Fibroblast of gingiva (primary cell): ENCODE data around the gene INSYN2B.
"Not testable (repeated sequence)": the region's sequence is repeated elsewhere in the genome, so short reads cannot be mapped to it uniquely, and the experiment has no call there.

Experiments
- DNase-seq: peaks from one replicate; pipeline ENCODE4 v3.0.0-alpha.2; 2011; ENCODE audit warnings: low read depth

Gene INSYN2B

DNA sequence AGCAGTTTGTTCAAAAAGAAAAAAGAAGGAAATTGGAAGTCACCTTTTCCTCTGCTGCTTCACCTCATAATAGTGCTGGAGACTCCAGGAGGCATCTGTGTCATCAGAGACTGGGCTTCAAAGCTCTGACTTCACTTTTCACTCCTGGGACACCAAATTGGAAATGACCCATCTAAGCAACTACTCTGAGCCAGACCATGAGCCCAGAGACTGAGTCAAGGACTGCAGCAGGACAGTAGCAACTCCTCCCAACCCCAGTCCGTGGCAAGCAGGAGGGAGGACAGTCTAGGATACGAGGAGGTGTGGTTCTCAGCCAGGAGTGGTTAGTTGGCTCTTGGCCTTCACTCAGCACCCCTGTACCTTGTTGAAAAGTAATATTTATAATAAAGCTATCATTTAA is 131.5 kb downstream of the INSYN2B start:
- DNase-seq = no peak

DNA sequence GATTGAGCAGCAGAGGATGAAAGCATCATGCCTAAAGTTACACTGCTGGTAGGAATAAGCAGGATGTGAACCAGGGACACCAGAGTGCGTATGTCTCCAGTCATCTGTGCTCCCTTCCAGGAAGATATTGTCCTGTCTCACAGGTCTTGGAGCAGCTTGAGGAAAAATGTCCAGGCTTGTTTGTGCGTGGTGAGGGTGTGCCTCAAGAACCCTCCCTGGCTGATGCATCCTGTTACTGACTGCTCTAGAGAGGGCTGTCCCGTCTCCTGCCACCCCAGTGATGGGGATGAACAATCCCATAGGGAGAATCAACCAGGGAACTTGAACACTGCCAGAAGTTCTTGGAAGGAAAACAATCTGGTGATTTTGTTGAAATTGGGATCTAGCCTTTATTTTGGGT is 132.0 kb downstream of the INSYN2B start:
- no peak for DNase-seq

DNA sequence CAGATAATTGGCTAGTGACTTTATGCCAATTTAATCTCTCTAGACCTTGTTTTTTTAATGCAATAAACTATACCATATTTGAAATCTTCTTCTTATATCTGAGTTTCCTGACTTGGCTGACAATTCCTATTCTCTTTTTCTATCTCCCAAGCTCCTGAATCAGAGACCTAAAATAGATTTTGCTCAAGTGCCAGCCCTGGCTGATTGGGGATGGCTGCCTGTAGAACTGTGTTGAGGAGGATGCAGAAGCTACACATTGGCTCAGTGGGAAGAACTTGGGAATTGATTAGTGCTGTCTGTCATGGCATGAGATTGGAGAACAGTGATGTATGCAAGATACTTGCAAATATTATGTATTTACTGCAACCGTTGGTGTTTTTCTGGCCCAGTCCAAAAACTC is 132.8 kb downstream of the INSYN2B start:
- no peak for DNase-seq

DNA sequence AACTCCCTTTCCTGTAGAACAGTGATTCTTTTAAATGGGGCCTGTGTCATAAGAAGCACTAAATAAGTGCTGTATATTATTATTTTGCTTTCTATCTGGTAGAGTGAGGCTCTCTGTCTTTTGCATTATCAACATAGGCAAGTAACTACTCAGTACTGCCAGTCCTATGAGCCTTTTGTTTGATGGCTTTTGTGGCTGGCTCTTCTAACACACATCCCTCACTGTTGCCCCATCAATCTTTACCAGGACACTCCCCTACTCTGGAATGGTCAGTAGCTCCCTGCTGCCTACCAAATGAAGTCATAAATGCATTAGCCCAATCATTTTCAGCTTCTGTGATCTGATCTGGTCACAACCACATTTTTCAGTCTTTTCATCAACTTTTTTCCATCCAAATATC is 137.6 kb downstream of the INSYN2B start:
- DNase-seq = peak; percentile 9

DNA sequence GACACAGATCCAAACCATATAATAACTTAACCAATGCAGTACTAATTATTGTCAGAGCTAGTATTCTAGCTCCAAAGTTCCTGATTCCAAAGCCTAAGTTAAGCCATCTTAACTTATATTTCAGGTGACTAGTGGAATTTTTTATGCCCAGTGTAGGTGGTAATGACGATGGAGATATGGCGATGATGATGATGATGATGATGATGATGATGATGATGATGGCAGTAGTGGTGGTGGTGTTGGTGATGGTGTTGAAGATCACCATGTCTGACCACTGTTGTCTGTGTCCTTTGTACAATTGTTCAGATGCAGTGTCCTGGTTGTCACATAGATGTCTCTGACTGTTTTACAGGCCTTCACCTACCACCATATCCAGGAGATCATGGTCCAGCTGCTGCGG is 139.9 kb downstream of the INSYN2B start:
- DNase-seq = no peak

DNA sequence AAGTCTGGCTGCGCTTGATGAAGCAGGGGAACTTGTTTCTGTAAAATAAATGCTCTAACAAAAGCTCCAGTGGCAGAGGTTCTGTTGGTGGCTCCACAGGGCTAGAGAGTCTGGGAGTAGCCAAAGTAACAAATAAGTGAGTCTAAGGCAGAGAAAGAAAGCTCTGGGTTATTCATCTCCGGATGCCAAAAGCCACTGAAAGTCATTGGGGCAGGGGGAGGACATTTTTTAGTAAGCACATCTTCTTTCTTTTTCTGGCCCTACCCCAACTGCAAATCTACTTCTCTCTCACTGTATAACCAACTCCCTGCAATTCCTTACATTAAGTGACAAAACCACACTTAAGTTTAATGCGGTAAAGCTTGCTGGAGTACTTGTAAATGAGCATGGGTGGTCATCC is 141.6 kb downstream of the INSYN2B start:
- no peak for DNase-seq

DNA sequence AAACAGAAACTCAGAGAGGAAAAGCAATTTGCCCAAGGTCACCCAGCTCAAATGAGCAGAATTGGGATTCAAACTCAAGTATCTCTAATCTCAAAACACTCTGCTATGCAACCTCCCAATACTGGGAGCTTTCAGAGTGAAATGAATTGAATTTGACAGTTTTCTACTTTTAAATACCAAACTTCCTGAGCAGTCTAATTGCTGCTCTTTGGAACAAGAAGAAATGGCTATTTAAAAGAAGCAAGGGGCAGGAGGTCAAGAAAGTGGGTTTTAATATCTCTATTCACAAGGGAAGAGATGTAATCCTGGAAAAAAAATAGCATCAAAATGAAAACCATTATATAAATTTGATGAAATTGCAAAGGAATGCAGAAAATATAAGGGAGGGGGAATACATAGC is 142.6 kb downstream of the INSYN2B start:
- DNase-seq = no peak

DNA sequence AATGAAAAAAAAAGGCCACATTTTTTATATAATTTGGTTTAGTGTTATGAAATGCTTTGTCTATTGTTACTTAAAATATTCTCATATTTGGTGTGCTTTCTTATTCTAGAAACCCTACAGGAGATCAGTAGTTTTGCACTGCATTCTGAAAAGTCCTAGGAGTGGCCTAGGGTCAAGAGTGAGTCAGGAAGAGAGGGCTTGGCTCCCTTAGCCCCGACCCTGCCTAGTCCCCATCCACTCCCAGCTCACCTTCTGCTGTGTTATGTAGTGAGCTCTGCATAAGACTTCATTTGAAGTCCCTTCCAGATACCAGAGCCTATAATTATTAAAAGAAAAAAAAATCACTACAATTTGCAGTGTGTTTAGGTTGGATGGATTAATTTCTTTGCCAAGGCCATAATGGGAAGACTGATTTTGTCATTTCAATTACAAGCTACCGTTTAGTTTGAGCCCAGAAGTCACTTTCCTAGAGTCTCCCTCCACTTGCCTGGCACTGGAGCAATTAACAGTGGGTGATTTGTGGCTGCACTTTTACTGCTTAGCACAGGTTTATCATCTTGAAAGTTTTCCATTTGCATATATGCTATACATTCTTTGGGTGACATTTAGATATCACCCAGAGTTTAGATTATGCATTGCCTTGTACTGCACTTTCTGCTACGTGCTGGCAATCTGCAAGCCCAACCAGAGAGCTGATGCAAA is 143.3 kb downstream of the INSYN2B start:
- no peak for DNase-seq

DNA sequence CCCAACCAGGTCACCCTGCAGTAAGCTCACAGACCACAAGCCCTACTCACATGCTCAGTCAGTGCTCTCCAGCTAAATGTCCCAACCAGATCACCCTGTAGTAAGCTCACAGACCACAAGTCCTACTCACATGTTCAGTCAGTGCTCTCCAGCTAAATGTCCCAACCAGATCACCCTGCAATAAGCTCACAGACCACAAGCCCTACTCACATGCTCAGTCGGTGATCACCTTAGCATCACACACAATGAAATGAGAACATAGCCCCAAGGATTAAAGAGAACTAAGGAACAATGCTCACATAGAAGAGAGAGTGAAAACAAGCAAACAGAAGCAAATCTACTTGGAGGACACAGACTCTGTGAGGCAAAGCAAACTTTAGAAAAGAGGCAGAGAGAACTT is 145.8 kb downstream of the INSYN2B start:
- not testable (repeated sequence) for DNase-seq

DNA sequence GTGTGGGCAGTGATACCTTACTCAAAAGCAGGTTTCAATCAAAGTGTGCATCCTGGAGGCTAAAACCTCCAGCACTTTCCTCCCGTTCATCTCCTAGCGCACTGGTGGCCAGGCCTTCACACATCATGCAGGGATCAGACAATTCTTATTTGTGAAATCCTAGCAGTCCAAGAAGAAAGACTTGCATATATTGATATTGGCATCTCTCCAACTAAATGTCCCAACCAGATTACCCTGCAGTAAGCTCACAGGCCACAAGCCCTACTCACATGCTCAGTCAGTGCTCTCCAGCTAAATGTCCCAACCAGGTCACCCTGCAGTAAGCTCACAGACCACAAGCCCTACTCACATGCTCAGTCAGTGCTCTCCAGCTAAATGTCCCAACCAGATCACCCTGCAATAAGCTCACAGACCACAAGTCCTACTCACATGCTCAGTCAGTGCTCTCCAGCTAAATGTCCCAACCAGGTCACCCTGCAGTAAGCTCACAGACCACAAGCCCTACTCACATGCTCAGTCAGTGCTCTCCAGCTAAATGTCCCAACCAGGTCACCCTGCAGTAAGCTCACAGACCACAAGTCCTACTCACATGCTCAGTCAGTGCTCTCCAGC is 146.5 kb downstream of the INSYN2B start:
- DNase-seq = peak; percentile 89

DNA sequence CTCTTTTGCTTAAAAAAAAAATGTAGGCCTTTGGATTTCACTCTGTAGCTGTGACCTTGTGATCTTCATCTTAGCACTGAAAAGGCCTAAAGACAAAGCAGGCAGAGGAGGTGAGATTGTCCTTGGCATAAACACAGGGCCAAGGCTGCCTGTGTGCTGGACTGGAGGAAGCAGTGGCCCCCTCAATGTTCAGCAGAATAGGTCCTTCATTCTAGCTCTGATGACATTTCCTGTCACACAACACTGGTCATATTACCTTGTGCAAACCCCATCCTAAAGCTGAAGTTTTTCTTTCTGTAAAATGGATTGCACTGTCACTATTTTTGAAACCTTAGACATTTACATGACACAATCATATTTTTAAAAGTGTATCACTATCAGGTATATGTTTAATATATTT is 147.4 kb downstream of the INSYN2B start:
- DNase-seq = no peak

DNA sequence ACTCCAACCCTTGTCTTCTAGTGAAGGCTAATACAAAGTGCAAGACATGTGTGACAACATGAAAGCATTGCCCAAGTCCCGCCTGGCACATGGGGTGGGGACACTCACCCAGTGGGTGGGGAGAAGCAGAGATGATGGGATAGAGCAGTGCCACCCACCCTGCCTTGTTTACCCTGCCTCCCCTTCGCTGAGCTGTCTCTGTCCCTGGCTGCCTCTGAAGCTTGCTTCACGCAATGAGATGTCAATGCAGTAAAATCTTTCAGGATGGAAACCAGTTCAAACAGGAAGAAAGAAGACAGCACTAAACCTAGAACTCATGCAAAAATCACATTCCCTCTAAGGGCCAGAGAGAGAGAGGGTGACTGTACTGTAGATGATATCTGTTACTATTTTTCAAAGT is 148.0 kb downstream of the INSYN2B start:
- DNase-seq = no peak

DNA sequence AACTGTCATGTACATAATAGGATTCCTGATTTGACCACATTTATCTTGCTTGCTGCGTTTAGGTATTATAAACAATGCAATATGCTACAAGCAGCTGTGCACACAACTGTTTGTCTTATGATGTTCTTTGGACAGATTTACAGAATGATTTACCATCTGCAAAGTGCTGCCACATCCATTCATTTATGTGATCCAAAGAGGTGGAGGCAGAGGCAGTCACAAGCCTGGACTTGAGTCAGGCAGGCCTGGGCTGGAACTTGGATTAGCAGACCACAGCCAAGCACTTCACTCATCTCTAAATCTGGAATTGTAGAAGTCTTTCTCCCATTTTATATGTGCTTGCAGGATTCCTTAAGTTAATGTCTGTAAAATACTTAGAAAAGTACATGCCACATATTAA is 149.0 kb downstream of the INSYN2B start:
- no peak for DNase-seq

DNA sequence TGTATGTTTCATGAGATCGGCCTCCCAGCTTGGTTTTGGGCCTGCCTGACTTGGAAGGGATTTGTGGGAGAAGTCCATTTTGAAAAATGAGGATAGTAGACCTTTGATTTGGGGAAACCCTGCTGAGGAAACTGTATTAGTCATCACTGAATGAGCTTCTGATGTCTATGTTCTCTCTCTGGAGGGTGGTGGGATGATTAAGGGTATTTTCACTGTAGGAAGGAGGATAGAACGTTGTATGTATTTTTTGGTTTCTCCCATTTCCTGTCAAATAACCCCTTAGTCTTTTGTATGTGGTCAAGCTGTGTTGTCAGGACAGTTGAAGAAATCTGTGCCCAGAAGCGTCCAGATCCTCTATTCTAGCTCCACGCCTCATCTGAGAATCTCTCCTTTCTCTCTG is 151.9 kb downstream of the INSYN2B start:
- DNase-seq = no peak

DNA sequence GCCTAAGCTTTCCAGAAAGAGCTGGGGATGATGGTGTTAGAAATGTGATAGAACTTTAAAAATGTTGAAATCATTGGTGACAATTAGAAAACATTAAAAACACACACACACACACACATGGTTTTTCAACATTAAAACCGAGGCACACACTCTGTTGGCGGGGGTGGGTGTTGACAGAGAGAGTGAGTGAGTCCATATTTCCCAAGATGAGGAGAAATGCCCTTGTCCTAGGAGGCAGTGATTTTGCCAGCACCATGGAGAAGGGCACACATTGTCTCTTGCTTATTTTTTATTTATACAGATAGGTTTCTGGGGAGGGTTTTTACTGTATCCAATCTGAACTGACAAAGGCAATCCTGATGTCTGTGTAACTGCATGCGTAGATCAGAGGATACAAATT is 152.5 kb downstream of the INSYN2B start:
- DNase-seq = no peak

DNA sequence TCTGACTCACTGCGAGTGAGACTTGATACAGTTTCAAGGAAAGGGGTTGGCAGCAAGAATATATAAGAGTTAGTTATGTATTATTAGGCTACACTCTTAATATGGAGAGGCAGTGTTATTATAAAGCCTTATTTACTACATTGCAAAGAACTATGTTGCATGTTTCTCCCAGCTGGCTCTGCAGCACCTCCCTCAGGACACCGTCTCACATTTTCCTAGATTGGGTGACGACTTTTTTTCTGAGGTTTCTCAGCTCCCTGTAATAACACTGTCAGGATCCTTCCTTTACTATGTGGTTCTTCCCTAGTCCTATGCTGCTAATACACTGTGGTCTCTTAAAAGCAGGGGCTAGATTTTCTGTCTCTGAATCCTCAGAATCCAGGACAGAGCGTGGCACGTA is 153.7 kb downstream of the INSYN2B start:
- peak; percentile 18 for DNase-seq

DNA sequence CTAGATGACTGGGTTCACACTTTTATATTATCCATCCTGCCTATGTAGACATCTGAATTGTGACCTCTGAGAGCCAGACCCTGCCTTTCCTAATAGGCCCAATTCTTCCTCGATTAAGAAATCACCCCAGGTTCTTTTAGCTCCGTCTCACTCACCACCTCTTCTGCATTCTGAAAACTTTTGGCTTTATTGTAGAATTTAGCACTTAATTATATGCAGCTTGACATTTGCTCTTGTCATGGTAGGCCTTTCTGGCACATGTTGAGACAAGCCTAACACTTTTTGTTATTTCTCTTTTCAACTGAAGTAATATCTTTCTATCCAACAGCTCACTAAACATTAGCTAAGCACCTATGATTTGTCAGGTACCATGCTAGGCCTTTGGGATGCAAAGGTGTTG is 163.3 kb downstream of the INSYN2B start:
- no peak for DNase-seq

DNA sequence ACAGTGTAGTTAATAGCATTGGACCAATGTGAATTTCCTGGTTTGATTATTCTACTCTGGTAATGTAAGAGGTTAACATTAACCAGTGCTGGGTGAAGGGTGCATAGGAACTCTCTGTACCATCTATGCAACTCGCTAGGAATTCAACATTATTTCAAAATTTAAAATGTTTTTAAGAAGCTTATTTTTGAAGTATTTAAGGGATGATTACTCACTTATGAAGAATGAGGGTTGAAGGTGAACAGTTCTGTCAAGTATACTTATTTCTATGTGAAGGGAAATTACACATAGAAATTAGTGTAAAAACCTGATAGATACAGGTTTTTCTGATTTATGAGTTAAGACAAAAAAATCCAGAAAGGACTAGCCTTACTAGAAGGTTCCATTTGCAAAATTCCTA is 165.8 kb downstream of the INSYN2B start:
- peak; percentile 50 for DNase-seq
